IMR-90 (cell line): Measurements from ENCODE around the gene IBSP.

Experiments
- MXI1 ChIP-seq: IDR thresholded peaks from 2 replicates; pipeline ENCODE4 v1.6.1; 2012; ENCODE audit warnings: low read depth, mild to moderate bottlenecking, low read length, moderate library complexity, borderline replicate concordance
- POLR2A ChIP-seq: IDR thresholded peaks from 2 replicates; pipeline ENCODE4 v1.6.1; 2012; ENCODE audit warnings: mild to moderate bottlenecking, low read depth, low read length
- RAD21 ChIP-seq: IDR thresholded peaks from 2 replicates; pipeline ENCODE4 v1.6.1; 2012; ENCODE audit warnings: low read length, improper control_type of control experiment
- SMC3 ChIP-seq: fragments of 150-350 bp; IDR thresholded peaks from 2 replicates; pipeline ENCODE4 v1.6.1; 2016; ENCODE audit warnings: low read depth, mild to moderate bottlenecking, antibody characterized with exemption, low read length, moderate library complexity
- USF2 ChIP-seq: fragments of 150-350 bp; IDR thresholded peaks from 2 replicates; pipeline ENCODE4 v1.6.1; 2017; ENCODE audit warnings: mild to moderate bottlenecking, antibody characterized with exemption, low read length, low read depth
- TF ChIP-seq, protein P1 (sequence below): conservative IDR thresholded peaks from 2 replicates; pipeline ENCODE4 v1.5.1; 2012; ENCODE audit warnings: mild to moderate bottlenecking, low read depth, low read length, improper control_type of control experiment
- TF ChIP-seq, protein P2 (sequence below): fragments of 150-350 bp; IDR thresholded peaks from 2 replicates; pipeline ENCODE4 v1.6.1; 2016; ENCODE audit warnings: low read depth, mild to moderate bottlenecking, low read length, moderate library complexity, borderline replicate concordance

DNA sequence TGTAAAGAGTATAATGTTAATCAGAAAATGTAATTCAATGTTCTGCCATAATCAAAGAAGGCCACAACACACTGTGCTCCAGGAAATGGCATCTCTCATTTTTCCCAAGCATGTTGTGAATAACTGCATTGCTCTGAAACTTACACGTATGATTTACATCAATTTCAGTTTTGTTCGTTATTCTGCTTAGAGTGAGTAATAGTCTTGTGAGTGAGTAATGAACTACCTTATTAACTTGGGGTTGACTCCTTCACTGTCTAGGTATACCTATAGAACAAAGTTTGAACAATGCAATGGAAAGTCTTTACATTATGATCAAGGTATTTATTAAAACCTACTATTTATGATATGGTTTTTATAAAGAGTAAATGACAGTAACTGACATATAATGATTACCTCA is 17.8 kb upstream of the IBSP start:
- TF ChIP-seq, protein P1, sequence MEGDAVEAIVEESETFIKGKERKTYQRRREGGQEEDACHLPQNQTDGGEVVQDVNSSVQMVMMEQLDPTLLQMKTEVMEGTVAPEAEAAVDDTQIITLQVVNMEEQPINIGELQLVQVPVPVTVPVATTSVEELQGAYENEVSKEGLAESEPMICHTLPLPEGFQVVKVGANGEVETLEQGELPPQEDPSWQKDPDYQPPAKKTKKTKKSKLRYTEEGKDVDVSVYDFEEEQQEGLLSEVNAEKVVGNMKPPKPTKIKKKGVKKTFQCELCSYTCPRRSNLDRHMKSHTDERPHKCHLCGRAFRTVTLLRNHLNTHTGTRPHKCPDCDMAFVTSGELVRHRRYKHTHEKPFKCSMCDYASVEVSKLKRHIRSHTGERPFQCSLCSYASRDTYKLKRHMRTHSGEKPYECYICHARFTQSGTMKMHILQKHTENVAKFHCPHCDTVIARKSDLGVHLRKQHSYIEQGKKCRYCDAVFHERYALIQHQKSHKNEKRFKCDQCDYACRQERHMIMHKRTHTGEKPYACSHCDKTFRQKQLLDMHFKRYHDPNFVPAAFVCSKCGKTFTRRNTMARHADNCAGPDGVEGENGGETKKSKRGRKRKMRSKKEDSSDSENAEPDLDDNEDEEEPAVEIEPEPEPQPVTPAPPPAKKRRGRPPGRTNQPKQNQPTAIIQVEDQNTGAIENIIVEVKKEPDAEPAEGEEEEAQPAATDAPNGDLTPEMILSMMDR, result no peak
- TF ChIP-seq POLR2A (no peak), USF2 (no peak), RAD21 (no peak), MXI1 (no peak), SMC3 (no peak)
- TF ChIP-seq, protein P2, sequence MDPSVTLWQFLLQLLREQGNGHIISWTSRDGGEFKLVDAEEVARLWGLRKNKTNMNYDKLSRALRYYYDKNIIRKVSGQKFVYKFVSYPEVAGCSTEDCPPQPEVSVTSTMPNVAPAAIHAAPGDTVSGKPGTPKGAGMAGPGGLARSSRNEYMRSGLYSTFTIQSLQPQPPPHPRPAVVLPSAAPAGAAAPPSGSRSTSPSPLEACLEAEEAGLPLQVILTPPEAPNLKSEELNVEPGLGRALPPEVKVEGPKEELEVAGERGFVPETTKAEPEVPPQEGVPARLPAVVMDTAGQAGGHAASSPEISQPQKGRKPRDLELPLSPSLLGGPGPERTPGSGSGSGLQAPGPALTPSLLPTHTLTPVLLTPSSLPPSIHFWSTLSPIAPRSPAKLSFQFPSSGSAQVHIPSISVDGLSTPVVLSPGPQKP, result no peak
